AG08396 (cell line): ENCODE data around the gene NEAT1.
A peak's percentile ranks its signal among the peaks of the same experiment; 100 is the strongest.

Experiments used
- DNase-seq: peaks from one replicate; pipeline ENCODE4 v3.0.0; 2012; ENCODE audit warnings: low spot score, mixed read lengths

NEAT1 gene

DNA sequence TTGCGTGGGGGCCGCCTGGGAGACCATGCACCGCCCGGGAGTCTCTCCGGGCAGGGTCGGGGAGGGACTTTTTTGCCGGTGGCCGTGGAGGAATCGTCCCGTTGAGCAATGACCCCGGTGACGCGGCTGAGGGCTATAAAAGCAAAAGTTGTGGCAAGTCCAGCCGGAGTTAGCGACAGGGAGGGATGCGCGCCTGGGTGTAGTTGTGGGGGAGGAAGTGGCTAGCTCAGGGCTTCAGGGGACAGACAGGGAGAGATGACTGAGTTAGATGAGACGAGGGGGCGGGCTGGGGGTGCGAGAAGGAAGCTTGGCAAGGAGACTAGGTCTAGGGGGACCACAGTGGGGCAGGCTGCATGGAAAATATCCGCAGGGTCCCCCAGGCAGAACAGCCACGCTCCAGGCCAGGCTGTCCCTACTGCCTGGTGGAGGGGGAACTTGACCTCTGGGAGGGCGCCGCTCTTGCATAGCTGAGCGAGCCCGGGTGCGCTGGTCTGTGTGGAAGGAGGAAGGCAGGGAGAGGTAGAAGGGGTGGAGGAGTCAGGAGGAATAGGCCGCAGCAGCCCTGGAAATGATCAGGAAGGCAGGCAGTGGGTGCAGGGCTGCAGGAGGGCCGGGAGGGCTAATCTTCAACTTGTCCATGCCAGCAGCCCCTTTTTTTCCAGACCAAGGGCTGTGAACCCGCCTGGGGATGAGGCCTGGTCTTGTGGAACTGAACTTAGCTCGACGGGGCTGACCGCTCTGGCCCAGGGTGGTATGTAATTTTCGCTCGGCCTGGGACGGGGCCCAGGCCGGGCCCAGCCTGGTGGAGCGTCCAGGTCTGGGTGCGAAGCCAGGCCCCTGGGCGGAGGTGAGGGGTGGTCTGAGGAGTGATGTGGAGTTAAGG lies at the start of gene NEAT1:
TSS of gene NEAT1 (plus strand) at position 166 of the 883 bp plus-strand sequence.
- peak; percentile 73 for DNase-seq

- DNase-seq = no peak
Observed at GRCh38 chr11:65373839-65374580, 48.6 kb upstream of the NEAT1 start.

DNA sequence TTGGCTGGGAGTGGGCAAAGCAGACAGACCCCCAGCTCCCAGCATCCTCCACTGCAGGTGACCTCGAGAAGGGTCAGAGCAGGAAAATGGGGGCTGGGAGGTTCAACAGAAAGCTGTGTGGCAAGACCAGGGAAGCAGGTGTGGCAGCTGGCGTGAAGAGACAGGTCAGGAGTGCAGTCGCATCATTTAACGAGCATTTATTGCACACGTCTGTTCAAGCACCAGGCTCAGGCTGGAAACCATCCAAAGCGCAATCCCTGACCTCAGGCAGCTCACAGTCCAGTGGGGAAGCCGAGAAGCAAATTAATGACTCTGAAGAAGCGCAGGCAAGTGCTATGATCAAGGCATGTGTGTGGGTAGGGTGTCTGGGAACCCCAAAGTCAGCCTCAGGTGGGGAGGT lies 47.6 kb upstream of the NEAT1 start:
- no peak for DNase-seq

DNA sequence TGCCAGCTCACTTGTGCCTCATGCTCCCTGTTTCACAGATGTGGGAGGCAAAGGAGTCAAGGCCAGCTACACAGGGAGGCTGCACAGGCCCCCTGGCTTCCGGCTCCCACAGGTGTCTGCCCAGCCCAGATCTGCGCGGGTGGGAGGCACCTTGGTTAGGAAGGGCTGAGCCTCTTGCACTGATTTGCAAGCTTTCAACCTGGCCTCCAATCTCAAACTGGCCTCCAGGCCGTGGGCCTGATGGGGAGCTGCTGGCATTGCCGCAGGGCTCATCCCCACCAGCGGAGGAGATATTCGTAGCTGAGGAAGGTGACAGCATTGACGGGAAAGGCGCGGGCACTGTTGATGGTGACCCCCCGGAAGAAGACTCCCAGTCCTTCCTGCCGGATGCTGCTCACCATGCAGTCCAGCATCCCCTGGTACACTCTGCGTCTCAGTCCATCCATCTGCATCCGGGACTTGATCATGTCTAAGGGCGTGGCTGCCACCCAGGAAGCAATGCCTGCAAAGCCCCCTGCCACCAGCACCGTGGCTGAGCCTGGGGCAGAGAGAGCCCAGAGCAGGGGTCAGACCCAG lies 46.4 kb upstream of the NEAT1 start:
- no peak for DNase-seq

DNA sequence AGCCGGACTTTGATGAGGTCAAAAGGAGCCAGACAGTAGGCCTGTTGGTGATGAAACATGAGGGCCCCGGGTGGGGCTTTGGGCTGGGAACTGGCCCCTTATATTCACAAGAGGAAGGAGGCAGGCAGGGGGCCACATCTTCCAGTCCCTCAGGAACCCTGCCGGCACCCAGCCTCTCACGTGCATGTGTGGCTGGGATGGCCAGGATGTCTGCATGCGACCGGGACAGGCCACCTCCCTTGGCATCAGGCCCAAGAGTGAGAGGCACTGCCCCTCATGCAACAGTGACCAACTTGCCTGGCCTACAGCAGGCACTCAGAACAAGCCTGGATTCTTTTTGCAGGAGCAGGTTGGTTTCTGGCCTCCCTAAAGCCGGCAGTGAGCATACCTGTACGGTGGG lies 45.6 kb upstream of the NEAT1 start:
- DNase-seq = no peak

- no peak for DNase-seq
Observed at GRCh38 chr11:65377777-65378176, 44.8 kb upstream of the NEAT1 start.

DNA sequence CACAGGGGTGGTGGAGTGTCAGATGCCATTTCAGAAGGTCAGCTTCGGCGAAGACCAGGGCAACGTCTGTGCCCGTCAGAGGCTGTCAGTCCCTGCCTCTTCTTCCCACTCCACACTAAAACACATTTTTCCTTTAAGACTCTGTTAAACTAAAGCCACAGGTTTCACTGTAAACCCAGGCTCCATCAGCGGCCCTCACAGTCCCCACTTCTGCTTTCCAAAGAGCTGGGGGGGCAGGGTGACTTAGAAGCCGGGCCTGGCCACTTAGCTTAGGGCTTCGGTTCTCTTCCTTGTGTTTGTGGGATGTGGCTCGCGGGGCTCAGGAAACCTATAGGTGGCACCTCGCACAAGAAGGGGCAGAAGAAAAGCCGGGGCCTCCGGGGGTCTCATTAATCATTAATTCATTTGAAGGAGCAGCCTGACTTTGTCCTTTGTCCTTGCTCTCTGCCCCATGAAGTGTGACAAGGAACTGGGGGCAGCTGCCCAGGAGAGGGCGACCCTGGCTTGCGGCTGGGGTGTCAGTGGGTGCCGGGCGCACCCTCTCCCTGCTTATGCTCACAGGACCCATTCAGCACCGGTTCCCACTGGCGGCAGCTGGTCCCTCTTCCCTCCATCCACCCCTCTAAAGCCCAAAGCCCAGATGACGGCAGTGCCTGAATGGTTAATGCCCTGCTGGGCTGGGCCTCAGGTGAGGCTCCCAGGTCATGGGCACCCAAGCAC lies 44.2 kb upstream of the NEAT1 start:
- DNase-seq = no peak

GRCh38 chr11:65378928-65379638 lies 43.5 kb upstream of the NEAT1 start:
- DNase-seq = no peak

DNA sequence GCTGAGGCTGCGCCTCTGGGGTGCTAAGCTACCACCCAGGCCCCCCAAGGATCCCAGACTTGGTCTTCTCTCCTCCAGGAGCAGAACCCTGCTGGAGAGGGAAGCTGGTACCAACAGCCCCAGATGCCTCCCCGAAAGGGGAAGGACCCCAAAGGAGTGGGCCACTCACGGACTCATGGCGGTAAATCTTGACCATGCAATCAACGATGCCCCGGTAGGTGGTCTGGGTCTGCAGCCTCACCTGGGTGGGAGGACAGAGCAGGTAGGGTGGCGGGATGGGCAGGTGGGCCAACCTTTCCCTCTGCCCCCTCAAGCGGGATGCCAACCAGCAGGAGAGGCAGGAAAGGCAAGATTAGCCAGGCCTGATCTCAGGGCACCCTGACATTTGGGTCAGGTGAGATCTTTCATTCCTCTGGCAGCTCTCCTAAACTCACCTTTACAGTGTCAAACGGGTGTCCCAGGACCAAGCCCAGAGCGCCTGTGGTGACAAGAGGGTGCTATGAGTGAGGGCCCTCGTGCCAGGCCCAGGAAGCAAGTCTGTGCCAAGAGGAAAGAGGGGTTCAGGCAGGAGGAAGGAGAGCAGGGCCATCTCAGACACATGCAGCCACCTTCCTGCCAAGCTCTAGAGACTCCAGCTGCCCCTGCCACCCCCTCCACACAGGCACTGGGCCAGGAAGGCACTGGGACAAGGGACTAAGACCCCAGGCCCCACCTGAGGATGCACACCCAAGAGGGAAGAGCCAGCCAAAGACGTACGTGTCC lies 42.7 kb upstream of the NEAT1 start:
- no peak for DNase-seq

GRCh38 chr11:65380460-65381119 lies 42.0 kb upstream of the NEAT1 start:
- no peak for DNase-seq

DNA sequence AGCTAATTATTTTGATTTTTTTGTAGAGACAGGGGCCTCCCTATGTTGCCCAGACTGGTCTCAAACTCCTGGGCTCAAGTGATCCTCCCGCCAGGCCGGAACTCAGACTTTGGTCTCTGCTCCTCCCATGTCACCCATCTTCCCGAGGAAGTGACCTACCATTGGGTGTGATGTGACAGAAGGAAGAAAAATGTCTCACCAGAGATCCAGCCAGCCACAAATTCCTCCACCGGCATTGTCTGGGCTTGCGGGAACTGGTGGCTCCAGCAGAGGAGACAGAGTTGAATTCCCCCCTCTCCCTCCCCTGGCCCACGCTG lies 40.9 kb upstream of the NEAT1 start:
- DNase-seq = peak; percentile 47

GRCh38 chr11:65382033-65382803 lies 40.4 kb upstream of the NEAT1 start, which contains the start of gene SLC25A45:
Gene SLC25A45 (minus strand): TSS chr11:65382646. CDS start chr11:65381951, 695 bp downstream.
- DNase-seq = peak; percentile 90

DNA sequence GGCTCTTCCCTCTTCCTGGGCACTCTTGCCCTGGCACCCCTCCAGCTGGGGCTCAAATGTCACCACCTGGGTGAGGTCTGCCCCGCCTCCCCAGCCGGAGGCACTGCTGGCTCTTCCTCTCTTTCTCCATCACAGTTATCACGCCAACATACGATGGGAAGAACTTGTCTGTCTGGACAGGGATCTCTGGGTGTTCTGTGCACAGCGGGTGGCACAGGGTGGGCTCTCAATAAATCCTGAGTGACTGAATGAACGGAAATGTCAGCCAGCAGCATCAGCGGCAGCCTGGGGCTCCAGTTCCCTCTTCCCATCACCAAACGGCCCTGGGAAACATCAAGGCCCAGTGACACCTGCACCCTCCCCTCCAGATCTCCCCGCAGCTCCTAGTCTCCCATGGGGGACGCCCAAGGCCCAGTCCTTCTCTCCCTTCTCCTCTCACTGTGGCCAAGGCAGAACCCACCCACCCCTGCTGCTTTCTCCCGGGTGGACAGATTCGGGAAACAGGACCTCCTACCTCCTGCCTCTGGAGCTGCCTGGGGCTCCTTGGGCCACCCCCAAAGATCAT lies 39.7 kb upstream of the NEAT1 start:
- no peak for DNase-seq

- no peak for DNase-seq
Observed at GRCh38 chr11:65383778-65384177, 38.8 kb upstream of the NEAT1 start.

DNA sequence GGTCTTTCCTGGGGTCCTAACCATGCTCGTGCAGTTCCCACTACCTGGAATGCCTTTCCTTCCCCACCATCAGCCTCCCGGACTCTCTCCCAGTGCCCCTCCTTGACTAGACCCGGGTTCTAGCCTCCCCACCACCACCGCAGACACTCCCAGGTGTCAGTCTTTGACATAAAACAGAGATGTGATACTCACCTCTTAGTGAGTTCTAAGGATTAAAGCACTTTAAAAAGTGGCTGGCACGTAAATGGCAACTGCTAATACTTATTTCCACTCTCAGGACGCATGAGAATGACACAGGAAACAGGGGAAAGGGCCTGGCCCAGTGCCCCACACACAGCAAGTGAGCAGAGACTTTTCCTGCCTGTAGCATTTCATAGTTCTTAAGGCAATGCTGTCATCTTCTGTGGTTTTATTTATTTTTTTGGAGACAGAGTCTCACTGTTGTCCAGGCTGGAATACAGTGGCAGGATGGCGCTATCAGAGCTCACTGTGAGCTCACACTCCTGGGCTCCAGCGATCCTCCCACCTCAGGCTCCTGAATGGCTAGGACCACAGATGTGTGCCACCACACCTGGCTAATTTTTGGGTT lies 38.2 kb upstream of the NEAT1 start:
- DNase-seq = no peak

DNA sequence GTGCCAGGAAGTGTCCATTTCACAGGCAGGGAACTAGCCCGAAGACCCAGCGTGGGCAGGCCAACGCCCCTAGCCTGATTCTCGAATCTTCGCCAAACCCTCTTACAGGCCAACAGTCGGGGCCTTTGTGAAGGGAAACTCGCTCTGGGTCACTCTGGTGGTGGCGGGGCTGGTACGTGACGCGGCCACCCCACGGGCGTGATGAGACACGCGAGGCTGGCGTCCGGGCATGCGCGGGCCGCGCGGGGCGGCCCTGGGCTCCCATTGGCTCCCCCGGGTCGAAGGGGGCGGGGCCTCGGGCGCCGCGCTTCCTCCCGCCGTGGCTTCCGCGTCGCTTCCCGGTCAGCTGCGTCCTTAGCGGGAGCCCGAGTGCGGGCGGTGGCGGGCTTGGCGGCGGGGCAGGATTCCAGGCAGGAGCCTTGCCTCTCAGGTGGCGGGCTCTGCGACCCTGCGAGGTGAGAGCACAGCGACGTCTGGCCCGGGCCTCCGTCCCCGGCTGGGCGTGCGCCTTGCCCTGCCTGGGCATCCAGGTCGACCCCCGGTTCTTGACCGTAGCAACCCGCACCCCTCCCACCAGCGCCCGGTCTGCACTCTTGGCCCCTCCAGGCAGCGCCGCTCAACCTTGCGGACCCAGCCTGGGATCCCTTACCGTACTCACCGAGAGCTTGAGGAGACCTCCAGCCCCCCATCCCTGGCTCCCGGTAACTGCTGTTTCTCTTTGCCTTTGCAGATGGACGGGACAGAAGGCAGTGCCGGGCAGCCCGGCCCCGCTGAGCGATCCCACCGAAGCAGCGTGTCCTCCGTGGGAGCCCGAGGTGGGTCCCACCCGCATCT lies 36.1 kb upstream of the NEAT1 start, which contains the start of gene FRMD8:
TSS of gene FRMD8 (plus strand) at position 331 of the 834 bp plus-strand sequence. CDS start at position 731, 400 bp downstream.
- peak; percentile 97 for DNase-seq

GRCh38 chr11:65388731-65389130 lies 33.9 kb upstream of the NEAT1 start:
- DNase-seq = no peak
